Right lobe of liver (tissue), 6 donors: ENCODE data around the gene PGGT1B. TPM values are rescaled to one million over a fixed set of nuclear protein-coding genes. Genes with fewer than 3 reads are reported as not detected.
A peak's percentile ranks its signal among the peaks of the same experiment; 100 is the strongest.

Source experiments
- ATAC-seq, 4 donors: fragments of 200-7000 bp; cut with Tn5 transposase; one replicate each; pipeline ENCODE4 v1.9.1; 2020; ENCODE audit warnings: mild to moderate bottlenecking in 4 of 4, moderate library complexity in 4 of 4
- DNase-seq, 3 donors: peaks; one replicate each; pipeline ENCODE4 v3.0.0-alpha.2; 2020
- H3K27ac ChIP-seq, 3 donors: fragments of 200-600 bp; one replicate each; pipeline ENCODE4 v1.8.0; 2022
- H3K27me3 ChIP-seq, 2 donors: fragments of 200-600 bp; one replicate each; pipeline ENCODE4 v1.8.0; 2022
- H3K36me3 ChIP-seq, 4 donors: fragments of 200-600 bp; sonication (generic) in 1 of 4; one replicate each; pipeline versions ENCODE4 v1.5.1 to v1.8.0; 2017 to 2022; ENCODE audit warnings: control low read depth in 1 of 4
- H3K4me1 ChIP-seq, 4 donors: fragments of 200-600 bp; sonication (generic) in 1 of 4; one replicate each; pipeline versions ENCODE4 v1.5.1 to v1.8.0; 2017 to 2022; ENCODE audit warnings: control low read depth in 1 of 4
- H3K4me3 ChIP-seq, 3 donors: fragments of 200-600 bp; one replicate each; pipeline ENCODE4 v1.8.0; 2022
- H3K9me3 ChIP-seq, 4 donors: fragments of 200-600 bp; sonication (generic) in 1 of 4; one replicate each; pipeline versions ENCODE4 v1.5.1 to v1.8.0; 2017 to 2022; ENCODE audit warnings: control low read depth in 1 of 4
- CTCF ChIP-seq, 4 donors: fragments of 200-600 bp in 3 of 4; fragments of 450-650 bp in 1 of 4; IDR thresholded peaks; one replicate each; pipeline versions ENCODE4 v1.5.1 to v1.8.0; 2016 to 2022; ENCODE audit warnings: antibody characterized with exemption in 4 of 4, mild to moderate bottlenecking in 2 of 4
- POLR2A ChIP-seq: fragments of 450-650 bp; IDR thresholded peaks from one replicate; pipeline ENCODE4 v1.6.1; 2017; ENCODE audit warnings: antibody characterized with exemption, mild to moderate bottlenecking
- WGBS: methylation state at CpG from one replicate; pipeline ENCODE4 v1.1.6; 2018; ENCODE audit warnings: low coverage, low lambda C conversion rate; ENCODE audit not compliant: insufficient coverage; ENCODE audit errors: missing lambda C conversion rate; 5-methylcytosine and 5-hydroxymethylcytosine counted together
- intact Hi-C, 2 donors: fragments of 100-400 bp; cut with DNase I; formaldehyde crosslinking; loops; one replicate each; pipeline versions ENCODE4 v1.11.2 to v1.14.1; 2022
- total RNA-seq, 6 experiments: library from RNA; depleted of rRNA in 2 of 6; stranded (reverse); fragments of >200 nt in 2 of 6; fragmentation: NEBNext Ultra II Directional in 3 of 6; extraction: Animal tissue kit (Norgen Biotek cat#: 25700) in 3 of 6; gene quantifications; one replicate each; pipeline versions ENCODE4 v1.1.0 to v1.2.4, GENCODE V29; 2016 to 2023
- donor health status: DM: no; HTN: yes; CAD: no.
- donor health status: DM: no; HTN: no; CAD: no.
- donor health status: DM: no; HTN: no; CAD: no.
- donor health status: DM: no; HTN: yes; CAD: no.
- donor health status: DM: no; HTN: yes; CAD: no.

The PGGT1B gene
- total RNA-seq, 6 experiments from 2014 or later, result 7.1 to 29.3 (median 21.1) TPM

- WGBS, result 94% methylated on average over 1 of the region's 1 CpG
- Histone ChIP-seq H3K4me3 (no peak overlapping the region), H3K27ac (no peak overlapping the region), H3K9me3 (no peaks in the 10 kb centered on the region), H3K36me3 (no peaks in the 10 kb centered on the region), H3K4me1 (no peaks in the 10 kb centered on the region), H3K27me3 (no peaks in the 10 kb centered on the region)
- intact Hi-C loops, result no loop called here
- TF ChIP-seq CTCF (IDR thresholded peaks at IDR 0.05), result no peak
- TF ChIP-seq POLR2A, result no peak
- no peak for DNase-seq
- ATAC-seq, result no peak
These were observed 41.8 kb upstream of the PGGT1B start for GRCh38 chr5:115304496-115304895.

- Histone ChIP-seq H3K9me3 (no peaks in the 10 kb centered on the region), H3K27ac (no peak overlapping the region), H3K27me3 (no peaks in the 10 kb centered on the region), H3K4me3 (no peak overlapping the region), H3K4me1 (peaks cover 0 to 9% (median 0%) of the 10 kb centered on the region in 4 donors), H3K36me3 (no peaks in the 10 kb centered on the region)
- intact Hi-C loops, result no loop called here
- WGBS, result 71% methylated on average over 1 of the region's 1 CpG
- TF ChIP-seq CTCF (IDR thresholded peaks at IDR 0.05), result no peak
- TF ChIP-seq POLR2A, result no peak
- DNase-seq (no peak), ATAC-seq (no peak)
These were observed 36.1 kb upstream of the PGGT1B start for GRCh38 chr5:115298811-115299210.

- Histone ChIP-seq H3K4me3 (no peak overlapping the region), H3K9me3 (no peaks in the 10 kb centered on the region), H3K27me3 (no peaks in the 10 kb centered on the region), H3K4me1 (peaks cover 0 to 9% (median 0%) of the 10 kb centered on the region in 4 donors), H3K27ac (no peak overlapping the region), H3K36me3 (no peaks in the 10 kb centered on the region)
- DNase-seq, result no peak
- TF ChIP-seq POLR2A (no peak), CTCF (IDR thresholded peaks at IDR 0.05) (no peak)
- no peak for ATAC-seq
- WGBS, result 52% methylated on average over 5 of the region's 5 CpGs
- intact Hi-C loops, result no loop called here
These were observed 34.4 kb upstream of the PGGT1B start for GRCh38 chr5:115297031-115297430.

GRCh38 chr5:115296124-115297022 lies 33.7 kb upstream of the PGGT1B start, which contains the start of gene CCDC112:
TSS of gene CCDC112 (minus strand) at chr5:115296654. CDS start at chr5:115296543, 111 bp downstream.
- TF ChIP-seq POLR2A (no peak), CTCF (IDR thresholded peaks at IDR 0.05) (no peak)
- Histone ChIP-seq H3K27me3 (no peaks in the 10 kb centered on the region), H3K27ac (no peak within 1 kb of the TSS), H3K9me3 (no peaks in the 10 kb centered on the region), H3K4me3 (peak within 1 kb of the TSS; percentile 82 to 85 (median 85)), H3K4me1 (peaks cover 0 to 9% (median 0%) of the 10 kb centered on the region in 4 donors), H3K36me3 (no peaks in the 10 kb centered on the region)
- ATAC-seq (peak; percentile 91 to 97 (median 95)), DNase-seq (peak; percentile 82 to 88 (median 83))
- intact Hi-C loops, result no loop called here
- 1% methylated on average over 44 of the region's 86 CpGs for WGBS
